H1 (cell line): ENCODE measurements around the gene STX5. TPM values are rescaled to one million over a fixed set of nuclear protein-coding genes. Genes with fewer than 3 reads are reported as not detected.

Source experiments
- ASH2L ChIP-seq: fragments of 200-600, 300-600 bp; sonication (generic); IDR thresholded peaks from one replicate; pipeline ENCODE4 v1.7.1; 2017; ENCODE audit warnings: low read length
- GTF2F1 ChIP-seq: IDR thresholded peaks from 2 replicates; pipeline ENCODE4 v1.6.1; 2012; ENCODE audit warnings: low read depth, low read length, improper control_type of control experiment, borderline replicate concordance
- HDAC2 ChIP-seq, 2 experiments: fragments of 300-600 bp in 1 of 2; sonication (generic) in 1 of 2; IDR thresholded peaks; 2 replicates each; pipeline ENCODE4 v1.6.1; 2011 to 2012; ENCODE audit warnings: low read depth in 2 of 2, low read length in 2 of 2, mild to moderate bottlenecking in 2 of 2, moderate library complexity in 2 of 2, borderline replicate concordance in 1 of 2, inconsistent platforms in 1 of 2
- KDM4A ChIP-seq: IDR thresholded peaks from one replicate; pipeline ENCODE4 v1.7.1; 2012; ENCODE audit warnings: low read depth, mild to moderate bottlenecking, moderate library complexity, low read length, inconsistent platforms; ENCODE audit not compliant: severe bottlenecking
- KDM5A ChIP-seq: fragments of 200-600 bp; IDR thresholded peaks from 2 replicates; pipeline ENCODE4 v1.7.1; 2012; ENCODE audit warnings: mild to moderate bottlenecking, low read length, inconsistent platforms, mixed read lengths
- PHF8 ChIP-seq: fragments of 200-600 bp; sonication (generic); conservative IDR thresholded peaks from 2 replicates; pipeline ENCODE4 v1.7.1; 2012; ENCODE audit warnings: low read depth, mild to moderate bottlenecking, inconsistent platforms, low read length, moderate library complexity
- POLR2A ChIP-seq, 2 experiments: IDR thresholded peaks; 1 replicate in 1 of 2; 2 replicates in 1 of 2; pipeline ENCODE4 v1.6.1; 2011; ENCODE audit warnings: low read depth in 2 of 2, low read length in 2 of 2, mild to moderate bottlenecking in 2 of 2; ENCODE audit errors: control extremely low read depth in 1 of 2
- POLR2AphosphoS5 ChIP-seq: IDR thresholded peaks from 2 replicates; pipeline ENCODE4 v1.6.1; 2011; ENCODE audit warnings: low read depth, low read length
- RXRA ChIP-seq: IDR thresholded peaks from 2 replicates; pipeline ENCODE4 v1.6.1; 2011; ENCODE audit warnings: low read depth, mild to moderate bottlenecking, low read length, moderate library complexity; ENCODE audit not compliant: insufficient read depth
- SIN3A ChIP-seq, 2 experiments: IDR thresholded peaks in 1 of 2; conservative IDR thresholded peaks in 1 of 2; 2 replicates each; pipeline ENCODE4 v1.6.1; 2011 to 2012; ENCODE audit warnings: low read length in 2 of 2, improper control_type of control experiment in 1 of 2, low read depth in 1 of 2, mild to moderate bottlenecking in 1 of 2
- YY1 ChIP-seq: IDR thresholded peaks from 2 replicates; pipeline ENCODE4 v1.6.1; 2011; ENCODE audit warnings: low read depth, mild to moderate bottlenecking, low read length
- polyA plus RNA-seq, 7 experiments: library from polyadenylated mRNA; depleted of rRNA in 3 of 7; stranded (reverse) in 5 of 7; unstranded in 2 of 7; fragments of >200 nt in 5 of 7; fragments of 200-250 nt in 2 of 7; gene quantifications; 1 replicate in 5 of 7; 2 replicates in 1 of 7; 4 replicates in 1 of 7; pipeline versions ENCODE4 v1.2.1 to v1.2.3, GENCODE V29; 2011 to 2013; ENCODE audit warnings: missing spikeins in 2 of 7, mixed read lengths in 2 of 7
- total RNA-seq: library from RNA; stranded (reverse); fragmentation: NEBNext Ultra II Directional; extraction: Animal tissue kit (Norgen Biotek cat#: 25700); gene quantifications from 2 replicates; pipeline ENCODE4 v1.2.1, GENCODE V29; 2021

Gene STX5
- total and polyA plus RNA-seq, 2 of the 8 experiments (the other 6 are each of a cell fraction or from before 2014, with no cell fraction given), result 24.2 to 28.5 TPM

- TF ChIP-seq SIN3A (conservative IDR thresholded peaks at IDR 0.05 in 1 of 2, IDR thresholded peaks at IDR 0.05 in 1 of 2; ENCODE audit: low read depth in 1 of 2, low read length in 2 of 2) (peak in 1 of 2 experiments; percentile 54; a peak in 2 of 4 replicates), GTF2F1 (no peak), HDAC2 (IDR thresholded peaks at IDR 0.05; ENCODE audit: borderline replicate concordance in 1 of 2, low read depth in 2 of 2, low read length in 2 of 2) (0 out of 4 replicates have a peak, but pooled peaks of 1 of the 2 experiments have one; percentile 55), YY1 (peak; percentile 90), POLR2AphosphoS5 (peak; percentile 89), POLR2A (IDR thresholded peaks at IDR 0.05; ENCODE audit: control extremely low read depth in 1 of 2, low read depth in 2 of 2, low read length in 2 of 2) (peak; percentile 86 to 88), ASH2L (peak; percentile 77), KDM5A (peak; percentile 74; the same call in 1 of the 2 replicates), PHF8 (peak; percentile 99), RXRA (no peak), KDM4A (peak; percentile 51)
- TF ChIP-seq, all 59 proteins: peak for 16
Measured at GRCh38 chr11:62791501-62792201, 40.2 kb downstream of the STX5 start, which contains the start of gene TMEM223 (continued).
